K562 (cell line): ENCODE data around the gene EPM2A. TPM values are rescaled to one million over a fixed set of nuclear protein-coding genes. Genes with fewer than 3 reads are reported as not detected.

Source experiments
- ATAC-seq: fragments of 200-7000 bp; cut with Tn5 transposase; 3 replicates; pipeline ENCODE4 v1.9.1; 2020; ENCODE audit warnings: moderate library complexity
- BruUV-seq: library from RNA; stranded (reverse); fragments of 400-500 nt; replicated peaks from 2 replicates; lab custom pipeline; 2021; lab: Mats Ljungman, UMichigan
- CTCF ChIA-PET: fragments of 300-600 bp; formaldehyde crosslinking; extraction: SDS; loops from one replicate; lab custom pipeline; 2021; ENCODE audit warnings: low intra/inter-chr PET ratio; lab: Yijun Ruan, JAX
- POLR2A ChIA-PET: fragments of 300-600, 350-650 bp; sonication (Branson Sonifier 250); formaldehyde crosslinking; extraction: SDS; loops from one replicate; lab custom pipeline; 2021; ENCODE audit warnings: antibody characterized with exemption, inconsistent platforms; lab: Yijun Ruan, JAX
- DNase-seq, 4 experiments: peaks; one replicate each; pipeline versions ENCODE4 v3.0.0 to v3.0.0-alpha.2; 2011 to 2018; ENCODE audit warnings: low spot score in 3 of 4, mixed read lengths in 3 of 4; ENCODE audit errors: extremely low read depth in 1 of 4
- FAIRE-seq: peaks from 2 replicates; lab custom pipeline; 2011; peaks lifted over from hg19 to GRCh38; lab: Jason Lieb, UNC
- H2AFZ ChIP-seq: 2 replicates; pipeline ENCODE4 v1.6.0; 2011; ENCODE audit warnings: low read depth, low read length, control low read depth, inconsistent platforms
- H3K27ac ChIP-seq: fragments of 200-600 bp; 3 replicates; pipeline ENCODE4 v1.8.0; 2011; ENCODE audit warnings: low read depth, mild to moderate bottlenecking, control low read depth, inconsistent platforms, low read length, moderate library complexity, mixed read lengths; ENCODE audit errors: extremely low read depth
- H3K27me3 ChIP-seq, 2 experiments: fragments of 300-600 bp in 1 of 2; 2 replicates in 1 of 2; 3 replicates in 1 of 2; pipeline versions ENCODE4 v1.6.0 to v1.8.0; 2011; ENCODE audit warnings: inconsistent platforms in 2 of 2, low read length in 2 of 2, mild to moderate bottlenecking in 1 of 2, mixed read lengths in 1 of 2, moderate library complexity in 1 of 2; ENCODE audit not compliant: control insufficient read depth in 2 of 2, insufficient read depth in 2 of 2
- H3K36me3 ChIP-seq: fragments of 300-600 bp; 3 replicates; pipeline ENCODE4 v1.8.0; 2011; ENCODE audit warnings: mild to moderate bottlenecking, low read length, inconsistent platforms; ENCODE audit not compliant: control insufficient read depth, insufficient read depth
- H3K4me1 ChIP-seq, 2 experiments: fragments of 200-600 bp in 1 of 2; replicated peaks in 1 of 2; 2 replicates in 1 of 2; 3 replicates in 1 of 2; pipeline versions ENCODE4 v1.5.1 to v1.8.0; 2011; ENCODE audit warnings: inconsistent platforms in 2 of 2, low read length in 2 of 2, mild to moderate bottlenecking in 1 of 2, mixed read lengths in 1 of 2, moderate library complexity in 1 of 2; ENCODE audit not compliant: control insufficient read depth in 2 of 2, insufficient read depth in 2 of 2
- H3K4me2 ChIP-seq: 2 replicates; pipeline ENCODE4 v1.6.1; 2011; ENCODE audit warnings: low read length, control low read depth, inconsistent platforms, mixed read lengths; ENCODE audit not compliant: insufficient read depth
- H3K4me3 ChIP-seq: fragments of 200-600 bp; sonication (generic), shearing (Covaris generic); 2 replicates; pipeline ENCODE4 v1.5.1; 2016; ENCODE audit warnings: control low read depth, inconsistent platforms
- H3K79me2 ChIP-seq: fragments of 200-600 bp; 3 replicates; pipeline ENCODE4 v1.8.0; 2011; ENCODE audit warnings: low read length, inconsistent platforms; ENCODE audit not compliant: control insufficient read depth, insufficient read depth
- H3K9ac ChIP-seq, 2 experiments: 2 replicates each; pipeline versions ENCODE4 v1.6.0 to v1.6.1; 2011; ENCODE audit warnings: low read depth in 2 of 2, low read length in 2 of 2, control low read depth in 1 of 2, inconsistent platforms in 1 of 2, mild to moderate bottlenecking in 1 of 2, mixed read lengths in 1 of 2; ENCODE audit not compliant: insufficient read depth in 1 of 2
- H3K9me1 ChIP-seq: one replicate; pipeline ENCODE4 v1.6.0; 2011; ENCODE audit warnings: inconsistent platforms, mild to moderate bottlenecking, low read length, moderate library complexity; ENCODE audit not compliant: control insufficient read depth, insufficient read depth
- H3K9me3 ChIP-seq: replicated peaks from 2 replicates; pipeline ENCODE4 v1.5.1; 2011; ENCODE audit warnings: low read depth, low read length, inconsistent platforms; ENCODE audit not compliant: control insufficient read depth, insufficient read depth
- H4K20me1 ChIP-seq: replicated peaks from 2 replicates; pipeline ENCODE4 v1.6.1; 2011; ENCODE audit warnings: low read length, inconsistent platforms, mixed read lengths; ENCODE audit not compliant: control insufficient read depth, insufficient read depth
- IRF2 ChIP-seq: sonication (generic); formaldehyde crosslinking; IDR thresholded peaks from 2 replicates; pipeline ENCODE4 v1.8.1; 2022; ENCODE audit warnings: mild to moderate bottlenecking, missing genetic modification reagents
- MXD1 ChIP-seq: fragments of 250-450 bp; sonication (Bioruptor Pico); IDR thresholded peaks from 2 replicates; pipeline ENCODE4 v1.8.0; 2021; ENCODE audit warnings: borderline replicate concordance, mild to moderate bottlenecking, moderate library complexity; ENCODE audit not compliant: poor library complexity, severe bottlenecking
- RFX1 ChIP-seq: fragments of 450-650 bp; IDR thresholded peaks from 2 replicates; pipeline ENCODE4 v1.6.1; 2016; ENCODE audit warnings: mild to moderate bottlenecking, moderate library complexity
- TBL1XR1 ChIP-seq, 2 experiments: IDR thresholded peaks; 2 replicates each; pipeline ENCODE4 v1.6.1; 2012; ENCODE audit warnings: improper control_type of control experiment in 2 of 2, low read length in 2 of 2, mild to moderate bottlenecking in 1 of 2
- ZNF12 ChIP-seq: sonication (generic); formaldehyde crosslinking; IDR thresholded peaks from 2 replicates; pipeline ENCODE4 v1.4.0; 2020; ENCODE audit warnings: mild to moderate bottlenecking, missing genetic modification reagents
- ZNF639 ChIP-seq, 2 experiments: fragments of 200-800 bp in 1 of 2; sonication (Bioruptor generic) in 1 of 2; sonication (generic) in 1 of 2; formaldehyde crosslinking in 1 of 2; IDR thresholded peaks in 1 of 2; conservative IDR thresholded peaks in 1 of 2; 2 replicates each; pipeline versions ENCODE4 v1.5.0 to v1.6.1; 2016 to 2020; ENCODE audit warnings: missing compliant biosample characterization in 1 of 2, missing genetic modification characterization in 1 of 2, missing genetic modification reagents in 1 of 2
- ZNF696 ChIP-seq: fragments of 250-450 bp; sonication (Bioruptor Pico); conservative IDR thresholded peaks from 2 replicates; pipeline ENCODE4 v1.4.0; 2020; ENCODE audit warnings: mild to moderate bottlenecking, moderate library complexity
- WGBS: fragments of 100-300 bp; shearing (Covaris generic); methylation state at CpG from one replicate; pipeline ENCODE4 v1.1.6; 2016; ENCODE audit warnings: low coverage, mixed read lengths; ENCODE audit not compliant: insufficient coverage; ENCODE audit errors: missing lambda C conversion rate; 5-methylcytosine and 5-hydroxymethylcytosine counted together
- in situ Hi-C: fragments of 300-500 bp; cut with MboI; formaldehyde crosslinking; loops from 4 replicates; pipeline ENCODE4 v1.15.0; 2018; ENCODE audit warnings: inconsistent platforms, mixed read lengths
- intact Hi-C: fragments of 100-400 bp; cut with micrococcal nuclease; formaldehyde crosslinking; loops from 2 replicates; pipeline ENCODE4 v1.14.2; 2022
- polyA plus RNA-seq, 8 experiments: library from polyadenylated mRNA; depleted of rRNA in 4 of 8; stranded (reverse) in 5 of 8; unstranded in 3 of 8; fragments of >200 nt; fragmentation: Nextera tagmentation in 2 of 8; fragmentation: Illumina TruSeq in 1 of 8; extraction: Ambion mirVana in 2 of 8; extraction: Trizol in 1 of 8; gene quantifications; 2 replicates each; pipeline versions ENCODE4 v1.2.1 to v1.2.3, GENCODE V29; 2011 to 2014; ENCODE audit warnings: inconsistent platforms in 1 of 8, missing spikeins in 1 of 8
- total RNA-seq, 7 experiments: library from RNA; depleted of rRNA in 6 of 7; stranded (reverse); fragments of >200 nt in 6 of 7; fragmentation: Illumina TruSeq in 2 of 7; extraction: Trizol in 2 of 7; gene quantifications; 2 replicates each; pipeline versions ENCODE4 v1.2.1 to v1.2.3, GENCODE V29; 2011 to 2021; ENCODE audit warnings: low replicate concordance in 1 of 7

EPM2A gene
- total and polyA plus RNA-seq, 9 of the 15 experiments (the other 6 are each of a cell fraction or from before 2014, with no cell fraction given): 0.35 to 5.3 (median 2.5) TPM

- no peak for TF ChIP-seq MXD1 (CRISPR knock-in tag)
Observed at GRCh38 chr6:145727817-145728388, 7.4 kb downstream of the EPM2A start (continued).

GRCh38 chr6:145725570-145725969 lies 9.8 kb downstream of the EPM2A start:
- Histone ChIP-seq H3K9me3 (peaks cover 2% of the 10 kb centered on the region; the same call in 1 of the 2 replicates), H4K20me1 (no peaks in the 10 kb centered on the region), H3K9me1 (no peaks in the 10 kb centered on the region), H3K4me2 (no peak overlapping the region), H3K79me2 (no peaks in the 10 kb centered on the region), H3K36me3 (no peaks in the 10 kb centered on the region), H3K4me1 (no peaks in the 10 kb centered on the region), H2AFZ (no peak overlapping the region), H3K27me3 (no peaks in the 10 kb centered on the region), H3K27ac (no peak overlapping the region), H3K9ac (no peak overlapping the region), H3K4me3 (no peak overlapping the region)
- no TSS peak for BruUV-seq
- POLR2A ChIA-PET: interaction anchor here (1.0 kb wide), 1 partner anchor 11 kb away, joined by 3 read pairs; no protein-coding TSS in a partner anchor
- no peak for TF ChIP-seq ZNF639 (CRISPR knock-in tag; conservative IDR thresholded peaks at IDR 0.05 in 1 of 2, IDR thresholded peaks at IDR 0.05 in 1 of 2)
- TF ChIP-seq ZNF12 (CRISPR knock-in tag): no peak
- no peak for TF ChIP-seq RFX1
- no peak for TF ChIP-seq IRF2 (CRISPR knock-in tag)
- no peak for TF ChIP-seq ZNF696 (CRISPR knock-in tag)
- TF ChIP-seq TBL1XR1 (IDR thresholded peaks at IDR 0.05; ENCODE audit: low read length in 2 of 2): no peak
- in situ Hi-C loops: no loop called here
- FAIRE-seq: no peak
- CTCF ChIA-PET: no interaction called here
- ATAC-seq: no peak
- DNase-seq: no peak
- intact Hi-C loops: no loop called here
- WGBS: 11% methylated on average over 2 of the region's 2 CpGs
